Daoy (cell line): ENCODE results near the gene PCBP3. TPM values are rescaled to one million over a fixed set of nuclear protein-coding genes. Genes with fewer than 3 reads are reported as not detected.
"Not testable (repeated sequence)": the region's sequence is repeated elsewhere in the genome, so short reads cannot be mapped to it uniquely, and the experiment has no call there.

ENCODE experiments used
- DNase-seq: peaks from one replicate; pipeline ENCODE4 v3.0.0-alpha.2; 2015; ENCODE audit warnings: low read depth
- total RNA-seq: library from RNA; depleted of rRNA; stranded (reverse); fragments of >200 nt; shearing (Covaris generic); gene quantifications from 2 replicates; pipeline ENCODE4 v1.2.3, GENCODE V29; 2014

The PCBP3 gene
- total RNA-seq, 1 experiment from 2014 or later = 2.1 TPM

- DNase-seq = not testable (repeated sequence)
Observed at GRCh38 chr21:45808663-45809062, 165.1 kb downstream of the PCBP3 start.

DNA sequence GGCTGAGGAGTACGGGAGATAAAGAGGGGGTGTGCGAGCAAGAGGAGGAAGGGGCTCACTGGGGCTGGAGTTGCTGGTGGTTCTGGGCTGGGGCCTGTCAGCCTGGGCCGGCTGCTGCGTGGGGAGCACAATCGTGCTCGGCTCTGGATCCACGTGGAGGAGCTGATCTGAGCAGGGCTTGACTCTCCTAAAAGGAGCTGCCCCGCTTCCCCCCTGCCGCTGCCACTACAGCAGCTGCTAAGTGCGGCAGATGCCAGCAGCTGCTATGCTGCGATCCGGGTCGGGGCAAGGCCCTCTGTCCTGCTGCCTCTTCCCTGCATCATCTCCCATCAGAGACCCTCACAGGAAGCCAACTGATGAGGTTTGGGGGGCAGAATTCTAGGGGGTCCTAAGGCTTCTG is 165.9 kb downstream of the PCBP3 start:
- no peak for DNase-seq

DNA sequence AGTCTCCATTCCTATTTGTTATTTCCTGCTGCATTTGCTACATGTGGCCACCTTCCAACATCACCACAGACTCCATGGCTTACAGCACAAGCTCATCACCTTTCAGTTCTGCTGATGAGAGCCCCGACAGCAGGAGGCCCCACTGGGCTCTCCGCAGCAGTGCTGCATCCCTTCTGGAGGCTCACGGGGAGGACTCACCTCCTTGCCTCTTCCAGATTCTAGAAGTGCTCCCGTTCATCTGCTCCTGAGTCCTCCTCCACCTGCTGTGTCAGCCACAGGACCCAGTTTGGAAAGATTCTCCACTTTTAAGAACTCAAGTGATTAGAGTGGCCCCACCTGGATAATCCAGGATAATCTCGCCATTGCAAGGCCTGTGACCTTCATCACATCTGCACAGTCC is 167.6 kb downstream of the PCBP3 start:
- no peak for DNase-seq

- not testable (repeated sequence) for DNase-seq
Observed at GRCh38 chr21:45814210-45814940, 170.8 kb downstream of the PCBP3 start.

DNA sequence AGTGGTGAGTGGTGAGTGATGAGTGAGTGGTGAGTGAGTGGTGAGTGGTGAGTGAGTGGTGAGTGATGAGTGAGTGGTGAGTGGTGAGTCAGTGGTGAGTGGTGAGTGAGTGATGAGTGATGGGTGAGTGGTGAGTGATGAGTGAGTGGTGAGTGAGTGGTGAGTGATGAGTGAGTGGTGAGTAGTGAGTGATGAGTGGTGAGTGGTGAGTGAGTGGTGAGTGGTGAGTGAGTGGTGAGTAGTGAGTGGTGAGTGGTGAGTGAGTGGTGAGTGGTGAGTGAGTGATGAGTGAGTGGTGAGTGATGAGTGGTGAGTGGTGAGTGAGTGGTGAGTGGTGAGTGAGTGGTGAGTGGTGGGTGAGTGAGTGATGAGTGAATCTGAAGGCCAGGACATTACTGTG is 172.3 kb downstream of the PCBP3 start:
- not testable (repeated sequence) for DNase-seq

GRCh38 chr21:45816794-45817193 is 173.3 kb downstream of the PCBP3 start:
- no peak for DNase-seq

GRCh38 chr21:45817345-45817744 is 173.8 kb downstream of the PCBP3 start:
- DNase-seq = no peak

- no peak for DNase-seq
Observed at GRCh38 chr21:45818276-45818903, 174.9 kb downstream of the PCBP3 start.

DNA sequence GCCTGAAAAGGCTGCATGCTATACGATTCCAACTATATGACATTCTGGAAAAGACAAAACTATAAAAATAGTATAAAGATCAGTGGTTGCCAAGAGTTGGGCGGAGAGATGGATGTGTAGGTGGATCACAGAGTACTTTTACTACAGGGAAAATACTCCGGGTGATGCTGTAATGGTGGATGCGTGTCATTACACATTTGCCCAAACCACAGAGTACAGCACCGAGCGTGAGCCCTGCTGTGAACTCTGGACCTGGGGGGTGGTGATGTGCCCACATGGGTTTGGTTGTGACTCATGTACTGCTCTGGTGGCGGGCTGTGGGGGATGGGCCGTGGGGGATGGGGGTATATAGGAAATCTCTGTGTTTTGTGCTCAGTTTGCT is 175.4 kb downstream of the PCBP3 start:
- DNase-seq = peak; percentile 96

DNA sequence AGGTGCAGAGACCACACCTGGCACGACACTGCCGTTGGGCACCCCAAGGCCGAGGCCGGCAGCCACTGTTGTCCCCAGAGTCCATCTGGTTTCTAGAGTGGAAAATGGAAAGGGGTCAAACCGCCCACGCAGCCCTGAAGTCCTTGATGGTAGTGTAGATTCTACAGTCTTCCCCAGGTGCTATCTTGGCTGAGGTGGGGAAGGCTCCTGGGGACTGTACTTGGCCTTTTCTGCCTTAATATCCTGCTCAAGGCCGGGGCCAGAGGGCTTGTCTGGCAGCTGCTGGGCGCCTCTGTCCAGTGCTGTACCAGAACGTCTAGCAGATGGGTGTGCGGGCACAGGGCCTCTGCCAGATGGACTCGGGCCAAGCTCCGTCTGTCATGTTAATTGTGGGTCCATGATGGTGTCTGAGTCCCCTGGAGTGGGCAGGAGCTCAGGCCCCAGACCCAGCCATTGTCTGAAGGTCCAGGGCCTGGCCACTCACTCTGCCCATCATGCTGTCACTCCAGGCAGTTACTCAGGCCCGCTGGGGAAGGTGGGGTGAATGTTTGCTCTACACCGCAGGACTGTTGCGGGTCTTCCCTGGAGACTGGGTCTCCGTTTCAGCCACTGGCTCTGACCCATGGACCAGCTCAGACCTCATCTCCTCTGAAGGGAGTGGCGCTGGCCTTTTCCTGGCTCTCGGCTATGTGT is 176.1 kb downstream of the PCBP3 start:
- DNase-seq = peak; percentile 50

DNA sequence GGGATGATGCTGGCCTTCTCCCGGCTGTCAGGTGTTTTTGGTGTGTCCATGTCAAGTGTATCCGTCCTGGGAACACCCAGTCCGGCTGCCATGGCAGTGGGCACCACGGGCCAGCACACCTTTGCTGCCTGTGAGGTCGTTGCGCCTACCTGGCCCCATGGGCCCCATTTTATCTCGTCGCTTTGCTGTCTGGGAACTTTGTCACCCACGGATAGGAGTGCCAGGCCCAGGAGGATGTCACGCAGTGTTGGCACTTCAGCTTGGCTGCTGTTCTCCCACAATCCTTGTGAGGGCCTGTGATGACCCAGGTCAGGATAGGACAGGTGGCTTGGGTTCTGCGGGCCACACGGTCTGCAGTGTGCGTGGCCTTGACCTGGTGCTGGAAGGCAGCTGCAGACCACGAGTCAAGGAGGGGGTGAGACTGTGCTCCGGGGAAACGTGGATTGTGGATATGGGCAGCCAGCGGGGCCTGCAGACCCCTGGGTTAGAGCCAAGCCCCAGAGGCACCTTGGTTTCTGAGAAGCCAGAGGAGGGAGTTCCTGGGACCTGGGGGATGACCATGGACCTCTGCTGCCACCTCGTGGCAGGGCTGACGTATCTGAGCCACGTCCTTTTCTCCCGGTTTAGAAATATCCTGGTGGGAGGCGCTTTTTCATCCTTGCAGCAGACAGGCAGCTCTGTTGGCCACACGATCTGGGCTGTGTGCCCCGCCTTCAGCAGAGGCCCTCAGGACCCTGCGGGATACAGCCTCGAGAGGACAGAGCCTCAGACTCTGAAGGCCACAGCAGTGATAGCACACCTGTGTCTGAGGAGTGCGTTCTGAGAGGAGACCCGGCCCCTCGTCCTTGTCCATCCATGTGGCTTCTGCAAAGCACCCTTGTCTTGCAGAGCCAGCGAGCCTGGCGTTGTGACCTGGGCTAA is 176.9 kb downstream of the PCBP3 start:
- DNase-seq = peak; percentile 95

DNA sequence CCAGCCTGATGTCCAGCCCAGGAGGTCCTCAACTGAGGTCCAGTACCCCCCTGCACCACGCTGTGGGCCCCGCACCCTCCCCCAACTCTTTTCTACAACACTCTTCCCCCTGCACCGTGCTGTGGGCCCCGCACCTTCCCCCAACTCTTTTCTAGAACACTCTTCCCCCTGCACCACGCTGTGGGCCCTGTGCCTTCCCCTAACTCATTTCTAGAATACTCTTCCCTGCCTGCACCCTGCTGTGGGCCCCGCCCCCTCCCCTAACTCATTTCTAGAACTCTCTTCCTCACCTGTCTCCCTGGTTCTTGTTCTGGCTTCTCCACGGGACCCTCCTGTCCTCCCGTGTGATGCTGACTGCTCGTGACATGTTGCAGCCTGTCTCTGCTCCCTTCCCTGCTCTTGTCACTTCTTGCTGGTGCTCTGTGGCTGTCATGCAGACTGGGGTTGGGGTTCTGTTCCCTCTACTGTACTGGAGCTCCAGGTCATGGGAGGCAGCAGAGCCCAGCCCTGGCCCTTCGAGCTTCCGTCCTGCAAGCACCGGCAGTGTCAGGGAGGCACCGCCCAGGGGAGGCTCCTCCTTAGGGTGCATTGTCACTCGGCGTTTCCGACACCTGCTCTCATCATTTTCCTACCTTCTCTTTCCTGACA is 177.9 kb downstream of the PCBP3 start:
- DNase-seq = no peak

DNA sequence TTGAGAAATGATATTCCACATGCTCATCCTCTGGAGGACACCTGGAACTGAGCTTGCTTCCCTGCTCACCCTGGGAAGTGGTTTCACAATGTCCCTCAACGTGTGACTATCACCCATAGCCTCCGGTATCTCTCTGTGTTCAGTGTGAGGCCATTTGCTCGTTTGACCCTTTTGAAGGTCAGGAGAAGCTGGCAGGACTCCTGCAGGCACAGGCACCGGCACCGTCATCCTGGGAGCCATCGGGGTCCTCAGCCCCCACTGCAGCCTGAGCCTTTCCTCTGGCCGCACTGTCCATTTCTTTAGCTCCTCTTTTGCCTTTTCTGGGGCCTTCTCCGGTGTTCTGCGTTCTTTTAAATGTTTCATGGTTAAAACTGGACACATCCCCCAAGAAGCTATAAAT is 178.5 kb downstream of the PCBP3 start:
- DNase-seq = no peak

DNA sequence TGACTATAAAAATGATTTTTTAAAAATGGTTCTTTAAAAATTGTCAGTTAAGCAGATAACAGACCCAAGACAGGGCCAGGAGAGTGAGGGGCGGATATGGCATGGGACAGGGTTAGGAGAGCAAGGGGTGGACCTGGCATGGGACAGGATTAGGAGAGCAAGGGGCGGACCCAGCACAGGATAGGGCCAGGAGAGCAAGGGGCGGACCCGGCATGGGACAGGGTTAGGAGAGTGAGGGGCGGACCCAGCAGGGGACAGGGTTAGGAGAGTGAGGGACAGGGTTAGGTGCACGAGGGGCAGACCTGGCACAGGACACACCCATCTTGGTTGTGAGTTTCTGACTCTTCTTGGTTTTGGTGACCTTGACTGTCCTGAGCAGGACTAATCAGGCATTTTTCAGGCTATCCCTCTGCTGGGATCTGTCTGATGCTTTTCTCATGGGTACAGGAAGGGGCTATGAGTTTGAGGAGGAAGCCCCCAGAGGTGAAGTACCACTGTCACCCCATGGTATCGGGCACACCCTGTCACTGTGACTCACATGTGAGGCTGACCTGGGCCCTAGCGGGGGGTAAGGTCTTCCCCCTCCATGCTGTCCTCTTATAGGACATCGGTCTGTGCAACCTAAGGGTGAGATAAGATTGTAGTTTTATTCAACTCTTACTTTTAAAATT is 179.0 kb downstream of the PCBP3 start:
- no peak for DNase-seq

GRCh38 chr21:45823100-45823681 is 179.7 kb downstream of the PCBP3 start:
- DNase-seq = no peak

GRCh38 chr21:45824546-45825215 is 181.2 kb downstream of the PCBP3 start:
- DNase-seq = no peak

GRCh38 chr21:45825219-45825618 is 181.7 kb downstream of the PCBP3 start:
- DNase-seq = no peak

GRCh38 chr21:45826676-45827301 is 183.3 kb downstream of the PCBP3 start:
- DNase-seq = no peak

GRCh38 chr21:45827302-45827692 is 183.8 kb downstream of the PCBP3 start:
- DNase-seq = no peak
